Measurements from ENCODE around the gene TMCO4. TPM values are rescaled to one million over a fixed set of nuclear protein-coding genes. Genes with fewer than 3 reads are reported as not detected.

The TMCO4 gene
- total and polyA plus RNA-seq, 2 of the 8 experiments (the other 6 are each of a cell fraction or from before 2014, with no cell fraction given) = 3.0 to 3.1 TPM

GRCh38 chr1:19775317-19775716, 24.4 kb downstream of the TMCO4 start:
- Histone ChIP-seq H2BK5ac (ENCODE audit: low read depth, low read length) (no peak overlapping the region), H3K79me2 (ENCODE audit: control insufficient read depth in 1 of 2, insufficient read depth in 2 of 2, low read length in 2 of 2) (no peaks in the 10 kb centered on the region), H2BK15ac (ENCODE audit: low read length) (no peak overlapping the region), H3K4me3 (ENCODE audit: extremely low read depth in 1 of 4, insufficient read depth in 2 of 4, low read depth in 3 of 4, low read length in 4 of 4) (no peak overlapping the region), H3K9ac (replicated peaks in 1 of 4; ENCODE audit: extremely low read depth in 1 of 4, low read depth in 3 of 4, low read length in 3 of 4) (no peak overlapping the region), H3K4me2 (ENCODE audit: insufficient read depth in 1 of 2, low read depth in 2 of 2, low read length in 2 of 2) (no peak overlapping the region), H2BK20ac (ENCODE audit: low read length) (no peak overlapping the region), H2BK120ac (replicated peaks; ENCODE audit: low read depth, low read length) (no peak overlapping the region), H3K36me3 (ENCODE audit: control insufficient read depth in 2 of 4, insufficient read depth in 4 of 4, low read length in 3 of 4) (no peaks in the 10 kb centered on the region), H3K14ac (ENCODE audit: insufficient read length) (no peak overlapping the region), H4K8ac (ENCODE audit: extremely low read depth, insufficient read depth, low read length) (no peak overlapping the region; the same call in 1 of the 2 replicates), H3K27me3 (replicated peaks in 1 of 4; ENCODE audit: control insufficient read depth in 3 of 4, extremely low read depth in 1 of 4, insufficient read depth in 3 of 4, low read length in 3 of 4) (peaks cover 12 to 21% (median 19%) of the 10 kb centered on the region in 4 experiments), H3K56ac (replicated peaks; ENCODE audit: insufficient read length, low read depth, low read length) (no peak overlapping the region), H4K91ac (replicated peaks; ENCODE audit: insufficient read length, low read length) (no peak overlapping the region), H2BK12ac (ENCODE audit: low read depth, low read length) (no peak overlapping the region), H2AFZ (ENCODE audit: low read length) (no peak overlapping the region), H4K20me1 (replicated peaks in 1 of 2; ENCODE audit: control insufficient read depth in 1 of 2, insufficient read depth in 2 of 2, low read length in 2 of 2) (peaks cover 0 to 3% of the 10 kb centered on the region in 2 experiments), H3K23ac (ENCODE audit: insufficient read length) (no peak overlapping the region), H3K4me1 (replicated peaks in 1 of 4; ENCODE audit: control insufficient read depth in 3 of 4, insufficient read depth in 4 of 4, low read length in 3 of 4) (no peaks in the 10 kb centered on the region), H2AK5ac (ENCODE audit: low read depth, low read length) (no peak overlapping the region), H3K79me1 (ENCODE audit: low read depth, low read length) (no peaks in the 10 kb centered on the region), H4K5ac (ENCODE audit: insufficient read length, low read depth, low read length) (no peak overlapping the region), H3K18ac (ENCODE audit: extremely low read depth, low read length) (no peak overlapping the region), H3K9me3 (ENCODE audit: insufficient read depth in 2 of 2, low read depth in 1 of 2, low read length in 1 of 2) (no peaks in the 10 kb centered on the region), H3K27ac (ENCODE audit: low read depth, low read length) (no peak overlapping the region), H3K23me2 (ENCODE audit: low read depth, low read length) (no peaks in the 10 kb centered on the region), H3K4ac (replicated peaks; ENCODE audit: insufficient read length, low read depth, low read length) (no peak overlapping the region)
- CTCF ChIA-PET (ENCODE audit: partially characterized antibody) = interaction anchor here (1.0 to 9.2 kb wide), 4 partner anchors 9 to 50 kb away, joined by 3 to 74 read pairs (median 8); no protein-coding TSS in a partner anchor
- FAIRE-seq (no peak), DNase-seq (ENCODE audit: low read depth in 1 of 2, low spot score in 2 of 2) (no peak)
- 89% methylated on average over 6 of the region's 6 CpGs; no CpG with 5 or more reads in 1 of the 2 experiments for WGBS, 2 experiments (ENCODE audit: extremely low coverage in 1 of 2, insufficient coverage in 1 of 2, insufficient read length in 1 of 2, insufficient replicate concordance in 2 of 2, low coverage in 1 of 2, low lambda C conversion rate in 2 of 2, missing lambda C conversion rate in 1 of 2)
- POLR2A ChIA-PET (ENCODE audit: partially characterized antibody) = interaction anchor here (1.9 kb wide), 1 partner anchor 36 kb away, joined by 3 read pairs; no protein-coding TSS in a partner anchor
- TF ChIP-seq SAP30 (IDR thresholded peaks at IDR 0.05; ENCODE audit: insufficient read depth, insufficient replicate concordance, low read length) = no peak
- no peak for TF ChIP-seq CEBPB (IDR thresholded peaks at IDR 0.05; ENCODE audit: low read depth, low read length)
- no peak for TF ChIP-seq EP300 (IDR thresholded peaks at IDR 0.05; ENCODE audit: borderline replicate concordance in 1 of 2, low read depth in 2 of 2, low read length in 2 of 2)
- TF ChIP-seq TBP (IDR thresholded peaks at IDR 0.05; ENCODE audit: low read depth, low read length) = no peak
- TF ChIP-seq ATF3 (IDR thresholded peaks at IDR 0.05; ENCODE audit: insufficient read depth, low read depth, low read length) = no peak
- no peak for TF ChIP-seq FOSL1 (IDR thresholded peaks at IDR 0.05; ENCODE audit: insufficient read depth, low read depth, low read length)
- TF ChIP-seq KDM1A (IDR thresholded peaks at IDR 0.05; ENCODE audit: borderline replicate concordance, low read length) = no peak
- TF ChIP-seq, protein P1, sequence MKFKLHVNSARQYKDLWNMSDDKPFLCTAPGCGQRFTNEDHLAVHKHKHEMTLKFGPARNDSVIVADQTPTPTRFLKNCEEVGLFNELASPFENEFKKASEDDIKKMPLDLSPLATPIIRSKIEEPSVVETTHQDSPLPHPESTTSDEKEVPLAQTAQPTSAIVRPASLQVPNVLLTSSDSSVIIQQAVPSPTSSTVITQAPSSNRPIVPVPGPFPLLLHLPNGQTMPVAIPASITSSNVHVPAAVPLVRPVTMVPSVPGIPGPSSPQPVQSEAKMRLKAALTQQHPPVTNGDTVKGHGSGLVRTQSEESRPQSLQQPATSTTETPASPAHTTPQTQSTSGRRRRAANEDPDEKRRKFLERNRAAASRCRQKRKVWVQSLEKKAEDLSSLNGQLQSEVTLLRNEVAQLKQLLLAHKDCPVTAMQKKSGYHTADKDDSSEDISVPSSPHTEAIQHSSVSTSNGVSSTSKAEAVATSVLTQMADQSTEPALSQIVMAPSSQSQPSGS (IDR thresholded peaks at IDR 0.05; ENCODE audit: low read length) = no peak
- no peak for TF ChIP-seq SP1 (IDR thresholded peaks at IDR 0.05; ENCODE audit: low read depth, low read length)
- TF ChIP-seq TAF1 (IDR thresholded peaks at IDR 0.05; ENCODE audit: low read depth, low read length) = no peak
- no peak for TF ChIP-seq RAD21 (IDR thresholded peaks at IDR 0.05 in 1 of 2, conservative IDR thresholded peaks at IDR 0.05 in 1 of 2; ENCODE audit: low read depth in 2 of 2, low read length in 2 of 2)

All from H1 (cell line).